ENCODE measurements around the gene SHANK2.

Gene SHANK2

DNA sequence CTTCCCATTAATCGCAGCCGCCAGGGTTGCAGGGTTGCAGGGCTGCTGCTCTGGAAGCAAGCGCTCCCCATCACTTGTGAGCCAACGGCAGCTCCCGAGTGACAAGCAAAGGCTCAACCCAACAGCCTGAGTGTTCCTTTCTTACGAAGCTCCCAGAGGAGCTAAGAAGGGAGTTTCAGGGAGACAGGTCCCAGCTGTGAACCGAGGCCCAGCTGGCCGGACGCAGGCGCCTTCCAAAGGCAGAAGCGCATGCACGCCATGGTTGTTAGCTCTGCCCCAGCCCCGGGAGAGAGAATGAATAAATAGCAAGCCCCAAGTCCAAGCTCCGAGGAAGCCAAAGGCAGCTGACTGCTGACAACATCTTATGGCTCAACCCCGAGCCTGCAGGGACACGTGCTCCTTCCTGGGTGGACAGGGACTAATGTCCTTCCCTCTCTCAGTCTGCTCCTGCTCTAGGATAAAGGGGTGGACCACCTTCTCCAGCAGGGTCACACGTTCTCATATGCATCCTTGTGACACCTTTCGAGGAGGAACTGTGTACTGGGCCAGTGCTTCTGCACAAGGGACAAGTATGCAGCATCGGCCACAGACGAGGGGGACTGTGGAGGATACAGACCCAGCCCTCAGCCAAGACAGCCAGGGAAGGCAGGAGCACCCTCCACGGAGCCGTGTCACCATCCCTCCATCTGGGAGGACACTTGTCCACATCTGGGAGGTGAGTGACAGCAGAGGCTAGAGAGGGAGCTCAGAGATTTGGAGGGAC, 29.9 kb downstream of the SHANK2 start:
- no peak for DNase-seq (ENCODE audit: low spot score)

GRCh38 chr11:71221821-71222220, 30.6 kb downstream of the SHANK2 start:
- no peak for DNase-seq (ENCODE audit: low spot score)

DNA sequence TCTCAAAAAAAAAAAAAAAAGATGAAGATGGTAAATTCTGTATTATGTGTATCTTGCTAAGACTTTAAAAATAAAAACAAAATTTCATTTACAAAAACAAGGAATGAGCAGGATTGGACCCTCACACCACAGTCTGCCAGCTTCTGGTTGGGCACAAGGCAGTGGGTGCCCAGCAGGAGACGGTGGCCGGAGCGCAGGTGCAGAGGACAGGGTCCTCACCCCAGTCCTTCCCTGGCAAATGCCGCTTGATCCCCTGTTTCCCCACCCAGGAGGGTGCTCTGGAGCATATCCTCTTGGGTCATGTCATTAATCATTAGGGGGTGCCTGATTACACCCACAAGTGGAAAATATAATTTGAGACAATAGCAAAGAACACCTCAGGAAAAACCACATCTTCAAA, 31.2 kb downstream of the SHANK2 start:
- no peak for DNase-seq (ENCODE audit: low spot score)

DNA sequence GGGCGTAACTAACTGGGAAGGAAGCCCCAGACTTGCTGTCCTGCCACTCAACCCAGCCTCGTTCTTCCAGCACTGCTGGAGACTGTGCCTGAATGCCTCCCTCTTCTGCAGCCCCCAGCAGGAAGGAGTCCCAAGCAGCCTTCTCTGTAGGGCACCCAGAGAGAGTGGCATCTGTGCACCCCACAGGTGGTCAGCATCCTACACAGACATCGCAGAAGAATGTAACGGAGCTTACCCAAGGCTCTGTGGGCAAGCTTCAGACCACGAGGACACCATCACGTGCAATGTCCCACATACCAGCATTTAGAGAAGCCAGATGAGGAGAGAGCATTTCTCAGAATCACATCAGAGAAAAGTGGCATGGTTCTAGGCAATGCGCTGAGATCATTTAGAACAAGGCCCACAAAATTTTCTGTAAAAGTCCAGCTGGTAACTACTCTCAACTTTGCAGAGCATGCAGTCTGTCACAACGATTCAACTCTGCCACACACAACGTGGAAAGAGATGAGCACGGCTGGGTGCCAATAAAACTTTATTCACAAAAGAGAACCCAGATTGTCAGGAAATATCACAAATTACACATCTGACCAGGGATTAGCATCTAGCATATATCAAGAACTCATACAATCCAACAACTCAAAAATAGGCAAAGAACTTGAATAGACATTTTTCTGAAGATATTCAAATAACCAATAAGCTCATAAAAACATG, 33.4 kb downstream of the SHANK2 start:
- no peak for DNase-seq (ENCODE audit: low spot score)

GRCh38 chr11:71215425-71215965, 36.9 kb downstream of the SHANK2 start:
- DNase-seq (ENCODE audit: low spot score), result no peak

- DNase-seq (ENCODE audit: low spot score), result no peak
Observed at GRCh38 chr11:71214553-71215424, 37.6 kb downstream of the SHANK2 start.

GRCh38 chr11:71213696-71214552, 38.5 kb downstream of the SHANK2 start:
- DNase-seq (ENCODE audit: low spot score), result no peak

DNA sequence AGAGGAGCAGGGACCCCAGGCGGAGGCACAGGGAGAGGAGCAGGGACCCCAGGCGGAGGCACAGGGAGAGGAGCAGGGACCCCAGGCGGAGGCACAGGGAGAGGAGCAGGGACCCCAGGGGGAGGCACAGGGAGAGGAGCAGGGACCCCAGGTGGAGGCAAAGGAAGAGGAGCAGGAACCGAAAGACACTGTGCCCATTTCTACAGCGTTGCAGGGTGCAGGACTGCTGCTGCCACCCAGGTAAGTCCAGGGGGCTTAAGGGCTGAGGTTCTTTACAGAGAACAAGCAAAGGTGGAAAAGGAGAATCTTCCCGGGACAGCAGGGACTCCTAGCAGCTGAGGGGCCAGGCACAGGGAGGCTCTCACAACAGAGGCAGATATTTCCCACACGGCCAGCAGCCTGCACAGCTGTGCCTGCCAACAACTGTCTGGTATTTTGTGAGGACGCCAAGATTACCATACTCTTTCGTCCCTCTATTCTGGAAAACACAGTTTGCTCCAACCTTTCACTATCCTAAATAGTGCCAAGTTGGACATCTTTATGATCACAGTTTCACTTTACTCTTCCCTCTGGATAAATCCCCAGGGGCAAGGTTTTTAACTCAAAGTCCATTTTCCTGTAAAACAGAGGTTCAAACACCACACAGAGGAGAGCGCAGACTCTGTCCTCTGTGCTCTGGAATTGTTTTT, 39.4 kb downstream of the SHANK2 start:
- no peak for DNase-seq (ENCODE audit: low spot score)

- DNase-seq (ENCODE audit: low spot score), result no peak
Observed at GRCh38 chr11:71211631-71212030, 40.7 kb downstream of the SHANK2 start.

- no peak for DNase-seq (ENCODE audit: low spot score)
Observed at GRCh38 chr11:71210861-71211260, 41.5 kb downstream of the SHANK2 start.

- DNase-seq (ENCODE audit: low spot score), result no peak
Observed at GRCh38 chr11:71209656-71210055, 42.7 kb downstream of the SHANK2 start.

DNA sequence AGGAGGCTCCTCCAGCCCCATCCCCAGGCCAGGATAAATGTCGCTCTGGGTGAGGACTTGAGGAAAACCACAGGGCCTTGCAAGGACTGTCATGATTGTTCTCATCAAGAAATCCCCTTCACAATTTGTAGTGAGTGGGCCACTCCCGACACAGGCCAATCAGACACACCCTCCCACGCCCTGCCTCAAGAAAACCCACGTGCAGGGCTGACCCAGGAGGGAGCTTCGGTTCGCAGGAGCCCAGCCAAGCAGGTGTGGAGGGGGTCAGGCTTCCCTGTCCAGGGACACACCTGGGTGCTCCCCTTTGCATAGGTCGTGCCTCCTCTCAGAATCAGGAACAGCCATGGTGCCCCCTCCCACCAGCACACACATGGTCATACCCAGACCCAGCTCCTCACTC, 43.2 kb downstream of the SHANK2 start:
- no peak for DNase-seq (ENCODE audit: low spot score)

DNA sequence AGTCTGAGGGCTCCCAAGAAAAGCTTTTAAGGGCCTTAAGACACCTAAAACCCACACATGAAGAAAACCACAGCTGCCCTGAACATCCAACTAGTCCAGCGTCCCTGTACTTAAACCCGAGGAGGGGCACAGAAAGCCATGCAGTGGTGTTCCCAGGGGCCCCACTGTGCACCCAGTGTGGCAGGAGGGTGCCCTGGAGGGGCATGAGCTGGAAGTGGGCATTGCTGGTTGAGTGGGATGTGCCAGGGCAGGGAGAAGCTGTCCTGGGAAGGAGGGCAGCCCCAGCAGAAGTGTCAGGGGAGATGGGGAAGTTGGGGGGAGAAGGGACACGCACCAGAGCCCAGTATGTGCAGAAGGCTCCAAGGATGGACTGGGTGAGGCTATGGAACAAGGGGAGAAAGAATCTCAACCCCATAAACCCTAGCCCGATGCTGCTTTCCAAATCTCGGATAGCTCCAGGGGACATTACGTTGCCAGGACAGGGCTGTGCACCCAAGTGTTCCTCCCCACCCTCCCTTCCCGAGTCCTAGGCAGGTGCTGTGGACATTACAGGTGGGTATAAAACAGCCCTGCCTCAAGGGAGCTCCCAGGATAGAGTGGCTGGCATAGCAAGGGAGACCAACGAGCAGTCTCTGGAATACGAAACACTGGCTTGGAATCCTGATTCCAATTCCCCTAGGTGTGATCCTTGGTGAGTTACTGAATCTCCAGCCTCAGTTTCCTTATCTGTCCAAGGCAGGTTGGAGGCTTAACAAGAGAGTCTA, 44.2 kb downstream of the SHANK2 start:
- DNase-seq (ENCODE audit: low spot score), result no peak

GRCh38 chr11:71207563-71207962, 44.8 kb downstream of the SHANK2 start:
- DNase-seq (ENCODE audit: low spot score), result no peak

DNA sequence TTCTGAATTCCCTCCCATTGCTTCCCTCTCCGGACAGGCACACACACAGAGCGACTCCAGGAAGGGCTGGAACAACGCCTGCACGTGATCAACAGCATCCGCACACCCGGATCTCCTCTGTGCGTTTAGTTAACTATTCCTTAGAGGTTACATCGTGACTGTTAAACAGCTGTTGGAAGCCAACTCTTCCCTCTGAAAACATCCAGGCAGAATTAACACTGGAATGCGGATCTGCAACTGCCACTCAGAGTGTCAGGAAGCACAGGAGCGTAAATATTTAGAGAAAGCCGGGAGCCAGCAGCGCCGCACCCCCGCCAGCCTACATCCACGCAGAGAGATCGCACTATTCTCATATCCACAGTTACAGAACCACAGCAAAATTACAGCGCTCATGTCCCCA, 46.2 kb downstream of the SHANK2 start:
- no peak for DNase-seq (ENCODE audit: low spot score)

DNA sequence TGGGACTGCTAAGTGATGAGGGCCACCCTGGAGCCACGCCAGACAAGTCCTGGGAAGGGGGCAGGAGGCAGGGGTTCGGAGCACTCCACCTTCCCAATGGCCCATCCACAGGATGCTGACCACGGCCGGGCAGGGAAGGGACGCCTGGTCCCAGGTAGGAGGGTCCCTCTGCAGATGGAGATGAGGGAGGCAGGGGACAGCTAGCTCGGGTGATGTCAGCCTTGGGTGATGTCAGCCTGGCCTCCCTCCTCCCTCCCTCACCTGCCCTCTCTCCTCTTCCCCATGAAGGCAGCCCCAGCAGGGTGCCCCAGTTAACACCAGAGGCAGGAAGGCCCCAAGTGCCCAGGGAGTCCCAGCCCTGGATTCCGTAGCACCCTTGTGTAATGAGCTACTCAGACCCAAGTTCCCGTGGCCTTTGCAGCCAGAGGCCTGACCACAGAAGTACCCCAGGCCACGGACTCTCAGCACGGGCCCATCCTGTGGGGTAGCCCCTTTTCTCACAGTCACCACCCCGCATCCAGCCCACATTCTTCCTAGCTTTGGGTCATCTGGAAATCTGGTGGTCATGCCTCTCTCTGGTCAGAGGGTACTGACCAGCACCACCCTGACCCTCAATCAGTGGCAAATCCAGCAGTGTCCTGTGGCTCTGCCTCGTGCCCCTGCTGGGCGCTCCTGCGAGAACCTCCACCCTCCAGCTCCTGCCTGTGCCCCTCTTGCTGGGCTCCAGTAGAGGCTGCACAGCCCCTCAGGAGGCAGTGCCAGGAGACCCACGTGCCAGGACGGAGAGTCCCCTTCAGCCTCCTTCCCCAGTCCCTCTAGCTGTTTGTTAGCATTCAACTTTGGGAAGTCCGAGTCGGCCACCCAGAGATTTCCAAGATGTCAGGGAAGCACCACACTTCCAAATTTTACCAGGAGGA, 47.4 kb downstream of the SHANK2 start:
- no peak for DNase-seq (ENCODE audit: low spot score)

- DNase-seq (ENCODE audit: low spot score), result no peak
Observed at GRCh38 chr11:71204294-71204693, 48.1 kb downstream of the SHANK2 start.

GRCh38 chr11:71203681-71204080, 48.7 kb downstream of the SHANK2 start:
- no peak for DNase-seq (ENCODE audit: low spot score)

DNA sequence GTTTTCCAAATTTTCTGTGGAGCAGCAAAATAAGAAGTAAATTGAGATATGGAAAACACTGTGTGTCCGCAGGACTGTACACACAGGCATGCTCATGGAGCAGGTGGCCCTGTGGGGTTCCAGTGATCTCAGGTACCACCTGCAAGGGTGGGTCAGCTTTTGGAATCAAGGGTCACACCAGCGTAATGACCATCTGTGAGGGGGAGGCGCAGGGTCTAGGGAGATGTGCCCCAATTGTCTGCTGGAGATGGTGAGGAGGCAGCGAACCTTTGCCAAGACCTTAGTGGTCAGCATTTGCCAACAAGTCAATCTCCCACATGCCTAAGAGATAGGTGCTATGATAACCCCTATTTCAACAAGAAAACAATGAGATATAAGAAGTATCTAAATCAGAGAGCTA, 49.4 kb downstream of the SHANK2 start:
- DNase-seq (ENCODE audit: low spot score), result no peak
